ENCODE measurements around the gene RPS21.

GRCh38 chr20:62400541-62400940 lies 13.6 kb downstream of the RPS21 start:
- TF ChIP-seq RAD21 (IDR thresholded peaks at IDR 0.05) (no peak), TAF1 (conservative IDR thresholded peaks at IDR 0.05) (no peak), CTCF (IDR thresholded peaks at IDR 0.05; ENCODE audit: low read depth, low read length, missing input control) (no peak), EGR1 (IDR thresholded peaks at IDR 0.05; ENCODE audit: low read depth in 2 of 2) (no peak), YY1 (IDR thresholded peaks at IDR 0.05) (no peak)
- TF ChIP-seq, protein P1, sequence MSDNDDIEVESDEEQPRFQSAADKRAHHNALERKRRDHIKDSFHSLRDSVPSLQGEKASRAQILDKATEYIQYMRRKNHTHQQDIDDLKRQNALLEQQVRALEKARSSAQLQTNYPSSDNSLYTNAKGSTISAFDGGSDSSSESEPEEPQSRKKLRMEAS (IDR thresholded peaks at IDR 0.05) = no peak

Data from liver (tissue), 3 donors.